SK-N-SH (cell line): ENCODE results near the gene MAP4K3. TPM values are rescaled to one million over a fixed set of nuclear protein-coding genes. Genes with fewer than 3 reads are reported as not detected.
"Not testable (repeated sequence)": the region's sequence is repeated elsewhere in the genome, so short reads cannot be mapped to it uniquely, and the experiment has no call there.

ENCODE experiments used
- CTCF ChIA-PET: fragments of 300-600, 350-600 bp; formaldehyde crosslinking; extraction: SDS; loops from one replicate; lab custom pipeline; 2021; lab: Yijun Ruan, JAX
- POLR2A ChIA-PET: fragments of 350-600 bp; sonication (Branson Sonifier 250); formaldehyde crosslinking; extraction: SDS; loops from one replicate; lab custom pipeline; 2020; ENCODE audit warnings: antibody characterized with exemption, inconsistent platforms; lab: Yijun Ruan, JAX
- DNase-seq: peaks from one replicate; pipeline ENCODE4 v3.0.0; 2012
- H2AFZ ChIP-seq: fragments of 200-600 bp; sonication (generic); 2 replicates; pipeline ENCODE4 v1.8.1; 2016; ENCODE audit warnings: antibody characterized with exemption, mild to moderate bottlenecking, low read depth
- H3F3A ChIP-seq: fragments of 200-600 bp; sonication (generic); replicated peaks from 2 replicates; pipeline ENCODE3; 2016; ENCODE audit warnings: antibody characterized with exemption, mild to moderate bottlenecking; ENCODE audit not compliant: insufficient read depth
- H3K27ac ChIP-seq, 2 experiments: fragments of 200-500 bp in 1 of 2; fragments of 200-600 bp in 1 of 2; sonication (Bioruptor generic) in 1 of 2; sonication (generic), shearing (Covaris generic) in 1 of 2; 2 replicates each; pipeline versions ENCODE4 v1.5.1 to v1.6.1; 2014 to 2016; ENCODE audit warnings: low read depth in 2 of 2, inconsistent platforms in 1 of 2, low read length in 1 of 2, mild to moderate bottlenecking in 1 of 2, mixed read lengths in 1 of 2
- H3K27me3 ChIP-seq: fragments of 200-600 bp; sonication (generic), shearing (Covaris generic); 2 replicates; pipeline ENCODE4 v1.6.1; 2016; ENCODE audit warnings: mixed run types; ENCODE audit not compliant: insufficient read depth
- H3K36me3 ChIP-seq, 2 experiments: fragments of 200-500 bp in 1 of 2; fragments of 200-600 bp in 1 of 2; sonication (Bioruptor generic) in 1 of 2; sonication (generic) in 1 of 2; replicated peaks in 1 of 2; 2 replicates each; pipeline versions ENCODE3 to v1.5.1; 2014 to 2016; ENCODE audit warnings: low read length in 1 of 2, mild to moderate bottlenecking in 1 of 2; ENCODE audit not compliant: insufficient read depth in 2 of 2, control insufficient read depth in 1 of 2
- H3K4me1 ChIP-seq, 2 experiments: fragments of 200-500 bp in 1 of 2; fragments of 200-600 bp in 1 of 2; sonication (Bioruptor generic) in 1 of 2; sonication (generic), shearing (Covaris generic) in 1 of 2; 2 replicates each; pipeline versions ENCODE4 v1.5.1 to v1.6.1; 2014 to 2016; ENCODE audit warnings: low read depth in 1 of 2, low read length in 1 of 2, mixed run types in 1 of 2; ENCODE audit not compliant: insufficient read depth in 2 of 2, control insufficient read depth in 1 of 2
- H3K4me2 ChIP-seq: fragments of 200-600 bp; sonication (generic), shearing (Covaris generic); 2 replicates; pipeline ENCODE4 v1.6.1; 2017; ENCODE audit warnings: mixed run types
- H3K4me3 ChIP-seq, 2 experiments: fragments of 200-500 bp in 1 of 2; fragments of 200-600 bp in 1 of 2; sonication (Bioruptor generic) in 1 of 2; sonication (generic), shearing (Covaris generic) in 1 of 2; 2 replicates each; pipeline versions ENCODE4 v1.5.1 to v1.8.1; 2014 to 2016; ENCODE audit warnings: low read depth in 2 of 2, inconsistent platforms in 1 of 2, low read length in 1 of 2, mild to moderate bottlenecking in 1 of 2, mixed read lengths in 1 of 2, moderate library complexity in 1 of 2
- H3K79me2 ChIP-seq: fragments of 200-600 bp; sonication (generic); 2 replicates; pipeline ENCODE4 v1.8.1; 2017; ENCODE audit warnings: mild to moderate bottlenecking; ENCODE audit not compliant: insufficient read depth
- H3K9ac ChIP-seq: fragments of 200-600 bp; sonication (generic); 2 replicates; pipeline ENCODE4 v1.6.1; 2017; ENCODE audit warnings: mixed run types
- H3K9me2 ChIP-seq: fragments of 200-600 bp; sonication (generic); 2 replicates; pipeline ENCODE4 v1.6.1; 2017; ENCODE audit warnings: mixed run types
- H3K9me3 ChIP-seq: fragments of 200-600 bp; sonication (generic); 2 replicates; pipeline ENCODE4 v1.6.1; 2017; ENCODE audit warnings: mixed run types, mild to moderate bottlenecking, moderate library complexity
- H4K20me1 ChIP-seq: fragments of 200-600 bp; sonication (generic); 2 replicates; pipeline ENCODE4 v1.6.1; 2017; ENCODE audit warnings: mild to moderate bottlenecking, mixed run types; ENCODE audit not compliant: insufficient read depth
- EP300 ChIP-seq, 2 experiments: IDR thresholded peaks; 2 replicates each; pipeline versions ENCODE4 v1.4.0 to v1.6.1; 2012; ENCODE audit warnings: borderline replicate concordance in 1 of 2, low read depth in 1 of 2, low read length in 1 of 2
- FOSL2 ChIP-seq: IDR thresholded peaks from 2 replicates; pipeline ENCODE4 v1.4.0; 2012; ENCODE audit warnings: low read depth, mild to moderate bottlenecking, moderate library complexity, borderline replicate concordance
- FOXM1 ChIP-seq: IDR thresholded peaks from 2 replicates; pipeline ENCODE4 v1.4.0; 2012; ENCODE audit warnings: low read depth, mild to moderate bottlenecking
- GABPA ChIP-seq: IDR thresholded peaks from 2 replicates; pipeline ENCODE4 v1.4.0; 2012; ENCODE audit warnings: low read depth, mild to moderate bottlenecking
- GATA2 ChIP-seq: sonication (generic); formaldehyde crosslinking; IDR thresholded peaks from 2 replicates; pipeline ENCODE4 v1.5.0; 2020; ENCODE audit warnings: mild to moderate bottlenecking, missing genetic modification reagents
- NFIC ChIP-seq: IDR thresholded peaks from 2 replicates; pipeline ENCODE4 v1.4.0; 2012; ENCODE audit warnings: borderline replicate concordance
- RAD21 ChIP-seq: IDR thresholded peaks from 2 replicates; pipeline ENCODE4 v1.6.1; 2012; ENCODE audit warnings: mild to moderate bottlenecking, low read length
- SMC3 ChIP-seq: IDR thresholded peaks from 2 replicates; pipeline ENCODE4 v1.6.1; 2012; ENCODE audit warnings: low read depth, low read length, improper control_type of control experiment
- TAF1 ChIP-seq: IDR thresholded peaks from 2 replicates; pipeline ENCODE4 v1.6.1; 2012; ENCODE audit warnings: low read depth, mild to moderate bottlenecking, low read length, moderate library complexity, borderline replicate concordance
- TCF12 ChIP-seq: IDR thresholded peaks from 2 replicates; pipeline ENCODE4 v1.4.0; 2012
- TEAD4 ChIP-seq: IDR thresholded peaks from 2 replicates; pipeline ENCODE4 v1.4.0; 2012; ENCODE audit warnings: mild to moderate bottlenecking, borderline replicate concordance; ENCODE audit not compliant: insufficient read depth
- YY1 ChIP-seq: IDR thresholded peaks from 2 replicates; pipeline ENCODE4 v1.4.0; 2012; ENCODE audit warnings: low read depth, mild to moderate bottlenecking
- WGBS: methylation state at CpG from one replicate; pipeline ENCODE4 v1.1.6; 2017; ENCODE audit warnings: low lambda C conversion rate; 5-methylcytosine and 5-hydroxymethylcytosine counted together
- polyA plus RNA-seq, 3 experiments: library from polyadenylated mRNA; depleted of rRNA; stranded (reverse); fragments of >200 nt; gene quantifications; 2 replicates each; pipeline ENCODE4 v1.2.3, GENCODE V29; 2012
- TF ChIP-seq, protein P1 (sequence below): IDR thresholded peaks from 2 replicates; pipeline ENCODE4; 2012
- TF ChIP-seq, protein P2 (sequence below): fragments of 200-600 bp; sonication (generic); IDR thresholded peaks from 2 replicates; pipeline ENCODE4 v1.6.1; 2017; ENCODE audit warnings: antibody characterized with exemption, mild to moderate bottlenecking, moderate library complexity
- TF ChIP-seq, protein P3 (sequence below): IDR thresholded peaks from 2 replicates; pipeline ENCODE4 v1.4.0; 2012; ENCODE audit warnings: low read depth, borderline replicate concordance

The MAP4K3 gene
- polyA plus RNA-seq, 1 of the 3 experiments (the other 2 are of a cell fraction): 8.8 TPM

DNA sequence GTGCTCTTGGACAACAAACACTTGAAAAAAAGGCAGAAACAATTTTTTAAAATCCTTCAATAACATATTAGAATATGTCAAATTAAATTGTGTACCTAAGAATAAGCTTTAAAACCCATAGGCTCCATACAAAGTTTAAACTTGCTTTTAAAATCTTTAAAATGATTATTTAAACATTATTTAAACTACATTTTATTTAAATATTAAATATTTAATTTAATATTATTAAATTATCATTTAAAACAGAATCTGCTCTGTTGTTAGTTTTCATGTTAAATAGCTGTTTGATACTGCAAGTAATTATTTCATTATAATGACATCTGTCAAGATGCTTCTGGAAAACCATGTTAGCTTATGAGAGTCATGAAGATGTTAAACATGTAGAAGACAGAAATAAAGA, 75.6 kb downstream of the MAP4K3 start:
- H3K9ac ChIP-seq: no peak overlapping the region
- H4K20me1 ChIP-seq: no peaks in the 10 kb centered on the region
- H3K79me2 ChIP-seq: peaks cover 72% of the 10 kb centered on the region
- peaks cover 23% of the 10 kb centered on the region for H3K9me3 ChIP-seq
- TF ChIP-seq GABPA (no peak), FOSL2 (no peak), EP300 (IDR thresholded peaks at IDR 0.05; ENCODE audit: borderline replicate concordance in 1 of 2, low read depth in 1 of 2, low read length in 1 of 2) (no peak), NFIC (no peak), YY1 (no peak), TCF12 (no peak), RAD21 (no peak), TEAD4 (no peak), SMC3 (no peak), TAF1 (no peak), FOXM1 (no peak), GATA2 (CRISPR knock-in tag) (no peak)
- TF ChIP-seq, protein P1, sequence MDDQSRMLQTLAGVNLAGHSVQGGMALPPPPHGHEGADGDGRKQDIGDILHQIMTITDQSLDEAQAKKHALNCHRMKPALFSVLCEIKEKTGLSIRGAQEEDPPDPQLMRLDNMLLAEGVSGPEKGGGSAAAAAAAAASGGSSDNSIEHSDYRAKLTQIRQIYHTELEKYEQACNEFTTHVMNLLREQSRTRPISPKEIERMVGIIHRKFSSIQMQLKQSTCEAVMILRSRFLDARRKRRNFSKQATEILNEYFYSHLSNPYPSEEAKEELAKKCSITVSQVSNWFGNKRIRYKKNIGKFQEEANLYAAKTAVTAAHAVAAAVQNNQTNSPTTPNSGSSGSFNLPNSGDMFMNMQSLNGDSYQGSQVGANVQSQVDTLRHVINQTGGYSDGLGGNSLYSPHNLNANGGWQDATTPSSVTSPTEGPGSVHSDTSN: no peak
- TF ChIP-seq, protein P2, sequence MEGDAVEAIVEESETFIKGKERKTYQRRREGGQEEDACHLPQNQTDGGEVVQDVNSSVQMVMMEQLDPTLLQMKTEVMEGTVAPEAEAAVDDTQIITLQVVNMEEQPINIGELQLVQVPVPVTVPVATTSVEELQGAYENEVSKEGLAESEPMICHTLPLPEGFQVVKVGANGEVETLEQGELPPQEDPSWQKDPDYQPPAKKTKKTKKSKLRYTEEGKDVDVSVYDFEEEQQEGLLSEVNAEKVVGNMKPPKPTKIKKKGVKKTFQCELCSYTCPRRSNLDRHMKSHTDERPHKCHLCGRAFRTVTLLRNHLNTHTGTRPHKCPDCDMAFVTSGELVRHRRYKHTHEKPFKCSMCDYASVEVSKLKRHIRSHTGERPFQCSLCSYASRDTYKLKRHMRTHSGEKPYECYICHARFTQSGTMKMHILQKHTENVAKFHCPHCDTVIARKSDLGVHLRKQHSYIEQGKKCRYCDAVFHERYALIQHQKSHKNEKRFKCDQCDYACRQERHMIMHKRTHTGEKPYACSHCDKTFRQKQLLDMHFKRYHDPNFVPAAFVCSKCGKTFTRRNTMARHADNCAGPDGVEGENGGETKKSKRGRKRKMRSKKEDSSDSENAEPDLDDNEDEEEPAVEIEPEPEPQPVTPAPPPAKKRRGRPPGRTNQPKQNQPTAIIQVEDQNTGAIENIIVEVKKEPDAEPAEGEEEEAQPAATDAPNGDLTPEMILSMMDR: no peak
- TF ChIP-seq, protein P3, sequence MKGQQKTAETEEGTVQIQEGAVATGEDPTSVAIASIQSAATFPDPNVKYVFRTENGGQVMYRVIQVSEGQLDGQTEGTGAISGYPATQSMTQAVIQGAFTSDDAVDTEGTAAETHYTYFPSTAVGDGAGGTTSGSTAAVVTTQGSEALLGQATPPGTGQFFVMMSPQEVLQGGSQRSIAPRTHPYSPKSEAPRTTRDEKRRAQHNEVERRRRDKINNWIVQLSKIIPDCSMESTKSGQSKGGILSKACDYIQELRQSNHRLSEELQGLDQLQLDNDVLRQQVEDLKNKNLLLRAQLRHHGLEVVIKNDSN: no peak
- peaks cover 0 to 27% of the 10 kb centered on the region in 2 experiments for H3K36me3 ChIP-seq
- H3K4me2 ChIP-seq: no peak overlapping the region
- no peaks in the 10 kb centered on the region for H3K9me2 ChIP-seq
- no peaks in the 10 kb centered on the region for H3K27me3 ChIP-seq
- H3F3A ChIP-seq: peaks cover 14% of the 10 kb centered on the region
- H2AFZ ChIP-seq: no peak overlapping the region
- H3K4me1 ChIP-seq: no peaks in the 10 kb centered on the region
- DNase-seq: no peak
- no peak overlapping the region for H3K27ac ChIP-seq
- no peak overlapping the region for H3K4me3 ChIP-seq
- CTCF ChIA-PET: interaction anchor here (1.0 to 2.3 kb wide), 2 partner anchors 14 to 18 kb away, joined by 3 to 8 read pairs; no protein-coding TSS in a partner anchor
- POLR2A ChIA-PET: no interaction called here

DNA sequence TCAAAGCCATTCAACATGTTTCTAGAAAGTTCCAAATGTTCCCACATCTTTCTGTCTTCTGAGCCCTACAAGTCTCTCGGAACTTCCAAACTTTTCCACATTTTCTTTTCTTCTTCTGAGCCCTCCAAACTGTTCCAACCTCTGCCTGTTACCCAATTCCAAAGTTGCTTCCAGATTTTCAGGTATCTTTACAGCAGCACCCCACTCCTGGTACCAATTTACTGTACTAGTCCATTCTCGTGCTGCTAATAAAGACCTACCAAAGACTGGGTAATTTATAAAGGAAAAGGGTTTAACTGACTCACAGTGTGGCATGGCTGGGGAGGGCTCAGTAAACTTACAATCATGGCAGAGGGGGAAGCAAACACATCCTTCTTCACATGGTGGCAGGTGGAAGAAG, 76.7 kb downstream of the MAP4K3 start:
- H3K4me2 ChIP-seq, POLR2A ChIA-PET, DNase-seq, H4K20me1 ChIP-seq, CTCF ChIA-PET, H3K27me3 ChIP-seq, H3K9ac ChIP-seq, H2AFZ ChIP-seq, H3K9me2 ChIP-seq, H3K4me3 ChIP-seq, H3K4me1 ChIP-seq, H3K27ac ChIP-seq: not testable (repeated sequence)
- 95% methylated on average over 2 of the region's 2 CpGs for WGBS
- Histone ChIP-seq H3K9me3 (peaks cover 23% of the 10 kb centered on the region), H3F3A (peaks cover 14% of the 10 kb centered on the region), H3K36me3 (peaks cover 0 to 24% of the 10 kb centered on the region in 2 experiments), H3K79me2 (peaks cover 69% of the 10 kb centered on the region)
